ENCODE results near the gene ATP6V0A4.

ATP6V0A4 gene

GRCh38 chr7:138773176-138773575, 24.8 kb downstream of the ATP6V0A4 start:
- no peak for DNase-seq (ENCODE audit: insufficient read length, low spot score)
- TF ChIP-seq CTCF (IDR thresholded peaks at IDR 0.05; ENCODE audit: insufficient read depth, missing control alignments), result no peak
- no peak for FAIRE-seq

- TF ChIP-seq CTCF (IDR thresholded peaks at IDR 0.05; ENCODE audit: insufficient read depth, missing control alignments), result no peak
- FAIRE-seq, result no peak
- no peak for DNase-seq (ENCODE audit: insufficient read length, low spot score)
These were observed 27.1 kb downstream of the ATP6V0A4 start for GRCh38 chr7:138770904-138771303.

GRCh38 chr7:138768241-138768640, 29.8 kb downstream of the ATP6V0A4 start:
- DNase-seq (ENCODE audit: insufficient read length, low spot score), result no peak
- no peak for TF ChIP-seq CTCF (IDR thresholded peaks at IDR 0.05; ENCODE audit: insufficient read depth, missing control alignments)
- no peak for FAIRE-seq

- FAIRE-seq, result no peak
- no peak for TF ChIP-seq CTCF (IDR thresholded peaks at IDR 0.05; ENCODE audit: insufficient read depth, missing control alignments)
- DNase-seq (ENCODE audit: insufficient read length, low spot score), result no peak
These were observed 41.3 kb downstream of the ATP6V0A4 start for GRCh38 chr7:138756591-138757242.

GRCh38 chr7:138755842-138756590, 42.0 kb downstream of the ATP6V0A4 start:
- FAIRE-seq (no peak), DNase-seq (ENCODE audit: insufficient read length, low spot score) (no peak)
- no peak for TF ChIP-seq CTCF (IDR thresholded peaks at IDR 0.05; ENCODE audit: insufficient read depth, missing control alignments)

- FAIRE-seq, result no peak
- DNase-seq (ENCODE audit: insufficient read length, low spot score), result no peak
- TF ChIP-seq CTCF (IDR thresholded peaks at IDR 0.05; ENCODE audit: insufficient read depth, missing control alignments), result no peak
These were observed 42.7 kb downstream of the ATP6V0A4 start for GRCh38 chr7:138755331-138755747.

GRCh38 chr7:138753610-138754009, 44.4 kb downstream of the ATP6V0A4 start:
- FAIRE-seq (no peak), DNase-seq (ENCODE audit: insufficient read length, low spot score) (no peak)
- no peak for TF ChIP-seq CTCF (IDR thresholded peaks at IDR 0.05; ENCODE audit: insufficient read depth, missing control alignments)

Data from D721Med (cell line).